Hepatocyte (in vitro differentiated cells): ENCODE results near the gene ATOH8. TPM values are rescaled to one million over a fixed set of nuclear protein-coding genes. Genes with fewer than 3 reads are reported as not detected.

ENCODE experiments used
- DNase-seq: peaks from one replicate; pipeline ENCODE4 v3.0.0-alpha.2; 2016; ENCODE audit warnings: low spot score
- H2AFZ ChIP-seq: fragments of 200-600 bp; sonication (generic); 2 replicates; pipeline ENCODE4 v1.6.0; 2016; ENCODE audit warnings: antibody characterized with exemption, mild to moderate bottlenecking
- H3K27ac ChIP-seq: fragments of 200-600 bp; sonication (generic); 2 replicates; pipeline ENCODE4 v1.5.1; 2016; ENCODE audit warnings: mild to moderate bottlenecking
- H3K27me3 ChIP-seq: fragments of 200-600 bp; sonication (generic); 2 replicates; pipeline ENCODE4 v1.6.1; 2016
- H3K36me3 ChIP-seq: fragments of 200-600 bp; sonication (generic); replicated peaks from 2 replicates; pipeline ENCODE4 v1.5.1; 2016; ENCODE audit warnings: low read depth; ENCODE audit not compliant: insufficient read depth
- H3K4me1 ChIP-seq: fragments of 200-600 bp; sonication (generic); 2 replicates; pipeline ENCODE4 v1.5.1; 2016; ENCODE audit warnings: mild to moderate bottlenecking, moderate library complexity; ENCODE audit not compliant: insufficient read depth
- H3K4me2 ChIP-seq: fragments of 200-600 bp; sonication (generic); 2 replicates; pipeline ENCODE4 v1.6.0; 2016
- H3K4me3 ChIP-seq: fragments of 200-600 bp; sonication (generic); 2 replicates; pipeline ENCODE4 v1.5.1; 2016; ENCODE audit warnings: mild to moderate bottlenecking
- H3K79me2 ChIP-seq: fragments of 200-600 bp; sonication (generic); 2 replicates; pipeline ENCODE4 v1.6.0; 2017; ENCODE audit warnings: mild to moderate bottlenecking
- H3K9me2 ChIP-seq: fragments of 200-600 bp; sonication (generic); replicated peaks from 2 replicates; pipeline ENCODE4 v1.6.0; 2017; ENCODE audit warnings: mild to moderate bottlenecking; ENCODE audit not compliant: insufficient read depth
- H3K9me3 ChIP-seq: fragments of 200-600 bp; sonication (generic); 2 replicates; pipeline ENCODE4 v1.5.1; 2016; ENCODE audit warnings: low read depth, mild to moderate bottlenecking
- H4K20me1 ChIP-seq: fragments of 200-600 bp; sonication (generic); 2 replicates; pipeline ENCODE4 v1.6.0; 2016; ENCODE audit warnings: mild to moderate bottlenecking; ENCODE audit not compliant: insufficient read depth, poor library complexity, severe bottlenecking
- EZH2 ChIP-seq: fragments of 200-600 bp; sonication (generic); IDR thresholded peaks from 2 replicates; pipeline ENCODE4 v1.6.1; 2016; ENCODE audit warnings: antibody characterized with exemption, mild to moderate bottlenecking, borderline replicate concordance
- EZH2phosphoT487 ChIP-seq: fragments of 200-600 bp; sonication (generic); IDR thresholded peaks from one replicate; pipeline ENCODE4 v1.6.1; 2018; ENCODE audit warnings: antibody characterized with exemption, mild to moderate bottlenecking, low read depth, moderate library complexity; ENCODE audit not compliant: unreplicated experiment, severe bottlenecking
- WGBS: methylation state at CpG from one replicate; pipeline ENCODE4 v1.1.6; 2016; ENCODE audit warnings: low lambda C conversion rate; ENCODE audit errors: missing lambda C conversion rate; 5-methylcytosine and 5-hydroxymethylcytosine counted together
- polyA plus RNA-seq: library from polyadenylated mRNA; unstranded; fragments of >200 nt; fragmentation: Nextera tagmentation; extraction: Ambion mirVana; gene quantifications from 2 replicates; pipeline ENCODE4 v1.2.1, GENCODE V29; 2016
- total RNA-seq: library from RNA; depleted of rRNA; stranded (reverse); fragments of >200 nt; gene quantifications from 2 replicates; pipeline ENCODE4 v1.2.3, GENCODE V29; 2014
- TF ChIP-seq, protein P1 (sequence below): fragments of 200-600 bp; sonication (generic); IDR thresholded peaks from 2 replicates; pipeline ENCODE4 v1.5.1; 2016; ENCODE audit warnings: antibody characterized with exemption, mild to moderate bottlenecking; ENCODE audit not compliant: poor library complexity

The ATOH8 gene
- total and polyA plus RNA-seq, 2 experiments from 2014 or later, result 1.3 to 2.0 TPM

DNA sequence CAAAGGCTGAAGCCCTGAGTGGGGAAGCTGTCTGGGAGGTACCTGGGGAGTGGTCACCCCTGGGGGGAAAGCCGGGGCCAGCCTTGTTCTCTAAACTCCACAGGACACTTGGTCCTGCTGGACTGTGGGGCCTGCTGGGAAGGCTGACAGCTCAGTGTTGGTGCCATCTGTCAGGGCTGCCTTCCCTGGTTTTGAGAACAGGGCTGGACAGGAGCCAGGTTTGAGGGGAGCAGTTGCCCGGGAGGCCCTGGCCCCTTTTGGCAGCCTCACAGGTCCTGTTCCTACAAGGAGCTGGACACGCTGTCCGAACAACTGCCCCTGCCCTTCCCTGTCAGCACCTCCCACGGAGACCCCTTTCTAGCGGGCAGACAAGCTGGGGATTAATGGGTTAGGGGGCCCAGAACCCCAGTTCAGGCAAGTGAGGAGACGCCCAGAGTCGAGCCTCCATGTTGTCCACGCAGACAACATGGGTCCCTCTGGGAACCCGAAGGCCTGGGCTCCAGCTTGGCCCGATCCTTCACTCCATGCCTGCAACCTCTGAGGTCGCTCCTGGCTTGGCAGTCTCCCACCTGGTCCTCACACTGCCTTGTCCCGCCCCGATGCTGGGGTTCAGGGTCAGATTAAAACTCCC lies 40.8 kb downstream of the ATOH8 start:
- Histone ChIP-seq H4K20me1 (no peaks in the 10 kb centered on the region), H3K79me2 (no peaks in the 10 kb centered on the region), H3K9me3 (no peaks in the 10 kb centered on the region), H3K4me2 (no peak overlapping the region), H3K4me3 (no peak overlapping the region), H2AFZ (no peak overlapping the region), H3K27ac (no peak overlapping the region), H3K9me2 (no peaks in the 10 kb centered on the region), H3K36me3 (no peaks in the 10 kb centered on the region), H3K27me3 (no peaks in the 10 kb centered on the region), H3K4me1 (peaks cover 48% of the 10 kb centered on the region)
- 89% methylated on average over 14 of the region's 14 CpGs for WGBS
- DNase-seq, result no peak
- no peak for TF ChIP-seq EZH2
- TF ChIP-seq, protein P1, sequence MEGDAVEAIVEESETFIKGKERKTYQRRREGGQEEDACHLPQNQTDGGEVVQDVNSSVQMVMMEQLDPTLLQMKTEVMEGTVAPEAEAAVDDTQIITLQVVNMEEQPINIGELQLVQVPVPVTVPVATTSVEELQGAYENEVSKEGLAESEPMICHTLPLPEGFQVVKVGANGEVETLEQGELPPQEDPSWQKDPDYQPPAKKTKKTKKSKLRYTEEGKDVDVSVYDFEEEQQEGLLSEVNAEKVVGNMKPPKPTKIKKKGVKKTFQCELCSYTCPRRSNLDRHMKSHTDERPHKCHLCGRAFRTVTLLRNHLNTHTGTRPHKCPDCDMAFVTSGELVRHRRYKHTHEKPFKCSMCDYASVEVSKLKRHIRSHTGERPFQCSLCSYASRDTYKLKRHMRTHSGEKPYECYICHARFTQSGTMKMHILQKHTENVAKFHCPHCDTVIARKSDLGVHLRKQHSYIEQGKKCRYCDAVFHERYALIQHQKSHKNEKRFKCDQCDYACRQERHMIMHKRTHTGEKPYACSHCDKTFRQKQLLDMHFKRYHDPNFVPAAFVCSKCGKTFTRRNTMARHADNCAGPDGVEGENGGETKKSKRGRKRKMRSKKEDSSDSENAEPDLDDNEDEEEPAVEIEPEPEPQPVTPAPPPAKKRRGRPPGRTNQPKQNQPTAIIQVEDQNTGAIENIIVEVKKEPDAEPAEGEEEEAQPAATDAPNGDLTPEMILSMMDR, result no peak
- TF ChIP-seq EZH2phosphoT487, result no peak

DNA sequence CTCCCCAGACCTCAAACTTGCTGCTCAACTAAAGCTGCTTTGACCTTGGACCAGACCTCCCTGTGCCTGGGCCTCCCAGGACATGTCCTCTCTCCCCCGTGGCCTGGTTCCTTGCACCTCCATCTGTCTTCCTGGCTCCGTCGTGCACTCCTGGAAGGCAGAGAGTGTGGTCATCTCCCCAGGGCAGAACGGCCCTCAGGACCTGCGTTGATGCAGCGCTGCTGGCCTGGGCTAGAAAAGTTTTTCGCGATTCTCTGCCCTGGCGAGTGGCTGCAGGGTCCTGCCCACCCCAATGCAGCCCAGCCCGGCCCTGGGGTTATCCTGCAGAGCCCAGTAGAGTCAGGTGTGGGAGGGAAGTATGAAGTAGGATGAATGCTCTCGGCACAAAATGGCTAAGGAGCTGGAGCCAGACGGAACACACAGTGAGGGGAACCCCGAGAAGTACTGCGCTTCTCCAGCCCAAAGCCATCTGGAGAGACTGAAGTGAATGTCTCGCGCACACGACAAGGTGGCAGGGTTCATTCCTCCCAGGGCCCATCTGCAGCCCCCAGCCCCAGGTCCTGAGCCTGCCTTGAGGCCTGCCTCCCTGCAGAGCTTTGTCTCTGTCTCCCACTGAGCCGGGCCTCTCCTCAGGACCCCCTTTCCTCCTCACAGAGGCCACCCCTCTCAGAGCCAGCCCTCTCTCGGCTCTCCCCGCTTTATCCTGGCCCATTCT lies 41.7 kb downstream of the ATOH8 start:
- Histone ChIP-seq H3K36me3 (no peaks in the 10 kb centered on the region), H4K20me1 (no peaks in the 10 kb centered on the region), H3K4me2 (no peak overlapping the region), H3K4me3 (no peak overlapping the region), H3K9me3 (no peaks in the 10 kb centered on the region), H3K9me2 (no peaks in the 10 kb centered on the region), H3K27me3 (no peaks in the 10 kb centered on the region), H2AFZ (no peak overlapping the region), H3K27ac (no peak overlapping the region), H3K4me1 (peaks cover 48% of the 10 kb centered on the region), H3K79me2 (no peaks in the 10 kb centered on the region)
- TF ChIP-seq EZH2, result no peak
- TF ChIP-seq, protein P1, result no peak
- TF ChIP-seq EZH2phosphoT487, result no peak
- 86% methylated on average over 20 of the region's 20 CpGs for WGBS
- DNase-seq, result no peak

DNA sequence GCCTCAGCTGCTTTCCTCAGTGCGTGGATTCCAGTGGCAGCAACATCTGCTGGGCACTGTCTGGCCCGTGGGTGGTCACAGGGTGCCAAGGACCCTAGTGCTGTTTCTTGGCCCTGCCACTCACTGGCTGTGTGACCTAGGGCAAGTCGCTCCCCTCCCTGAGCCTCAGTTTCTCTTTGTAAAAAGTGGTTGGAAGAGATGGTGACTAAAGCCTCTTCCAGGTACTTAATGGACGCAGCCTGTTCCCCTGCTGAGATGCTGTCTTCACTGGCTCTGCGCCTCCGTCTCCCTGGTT lies 42.2 kb downstream of the ATOH8 start:
- 94% methylated on average over 6 of the region's 6 CpGs for WGBS
- H3K4me3 ChIP-seq, result no peak overlapping the region
- TF ChIP-seq, protein P1, result no peak
- TF ChIP-seq EZH2, result no peak
- TF ChIP-seq EZH2phosphoT487, result no peak
- no peaks in the 10 kb centered on the region for H3K9me3 ChIP-seq
- no peaks in the 10 kb centered on the region for H4K20me1 ChIP-seq
- no peaks in the 10 kb centered on the region for H3K36me3 ChIP-seq
- H3K27ac ChIP-seq, result peak overlapping the region; percentile 28
- H3K4me2 ChIP-seq, result no peak overlapping the region
- no peaks in the 10 kb centered on the region for H3K9me2 ChIP-seq
- peaks cover 48% of the 10 kb centered on the region for H3K4me1 ChIP-seq
- H3K79me2 ChIP-seq, result no peaks in the 10 kb centered on the region
- no peak overlapping the region for H2AFZ ChIP-seq
- DNase-seq, result no peak
- H3K27me3 ChIP-seq, result no peaks in the 10 kb centered on the region
